22Rv1 (cell line): ENCODE results near the gene IGSF3.

Experiments used
- H3K27ac ChIP-seq: fragments of 450-650 bp; 2 replicates; pipeline ENCODE4 v1.5.1; 2017
- ZFX ChIP-seq: fragments of 450-650 bp; IDR thresholded peaks from 2 replicates; pipeline ENCODE4 v1.6.1; 2017; ENCODE audit warnings: antibody characterized with exemption, borderline replicate concordance
- TF ChIP-seq, protein P1 (sequence below): fragments of 450-650 bp; IDR thresholded peaks from 2 replicates; pipeline ENCODE4 v1.5.1; 2017; ENCODE audit warnings: mild to moderate bottlenecking

IGSF3 gene

DNA sequence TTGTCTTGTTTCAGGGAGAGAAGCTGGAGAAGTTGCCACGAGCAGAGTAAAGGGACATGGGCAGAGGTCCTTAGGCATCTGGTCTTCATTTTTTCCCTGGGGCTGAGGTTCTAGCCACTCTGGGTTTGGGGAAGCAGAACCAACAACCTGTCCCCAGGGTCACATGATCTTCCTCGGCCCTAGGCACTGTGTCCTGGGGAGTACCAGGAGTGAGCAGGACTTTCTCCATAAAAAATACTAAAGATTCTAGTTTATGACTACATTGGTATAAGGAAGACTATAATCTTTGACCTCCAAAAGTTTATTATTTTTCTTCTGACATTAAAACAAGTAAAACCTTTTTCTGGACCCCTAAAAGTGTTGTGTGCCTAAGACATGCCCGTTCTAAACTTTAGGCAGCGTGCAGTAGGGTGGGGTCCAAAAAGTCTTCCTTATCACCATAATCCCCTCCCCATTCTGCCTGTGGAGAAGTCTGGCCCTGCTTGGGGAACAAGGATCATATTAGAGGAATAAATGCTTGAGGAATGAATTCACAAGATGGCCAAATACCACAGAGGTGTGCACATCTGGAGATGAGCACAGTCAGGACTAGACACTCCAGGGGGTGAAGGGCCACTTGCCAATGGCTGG lies 19.3 kb upstream of the IGSF3 start:
- TF ChIP-seq, protein P1, sequence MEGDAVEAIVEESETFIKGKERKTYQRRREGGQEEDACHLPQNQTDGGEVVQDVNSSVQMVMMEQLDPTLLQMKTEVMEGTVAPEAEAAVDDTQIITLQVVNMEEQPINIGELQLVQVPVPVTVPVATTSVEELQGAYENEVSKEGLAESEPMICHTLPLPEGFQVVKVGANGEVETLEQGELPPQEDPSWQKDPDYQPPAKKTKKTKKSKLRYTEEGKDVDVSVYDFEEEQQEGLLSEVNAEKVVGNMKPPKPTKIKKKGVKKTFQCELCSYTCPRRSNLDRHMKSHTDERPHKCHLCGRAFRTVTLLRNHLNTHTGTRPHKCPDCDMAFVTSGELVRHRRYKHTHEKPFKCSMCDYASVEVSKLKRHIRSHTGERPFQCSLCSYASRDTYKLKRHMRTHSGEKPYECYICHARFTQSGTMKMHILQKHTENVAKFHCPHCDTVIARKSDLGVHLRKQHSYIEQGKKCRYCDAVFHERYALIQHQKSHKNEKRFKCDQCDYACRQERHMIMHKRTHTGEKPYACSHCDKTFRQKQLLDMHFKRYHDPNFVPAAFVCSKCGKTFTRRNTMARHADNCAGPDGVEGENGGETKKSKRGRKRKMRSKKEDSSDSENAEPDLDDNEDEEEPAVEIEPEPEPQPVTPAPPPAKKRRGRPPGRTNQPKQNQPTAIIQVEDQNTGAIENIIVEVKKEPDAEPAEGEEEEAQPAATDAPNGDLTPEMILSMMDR: no peak
- no peak for TF ChIP-seq ZFX

DNA sequence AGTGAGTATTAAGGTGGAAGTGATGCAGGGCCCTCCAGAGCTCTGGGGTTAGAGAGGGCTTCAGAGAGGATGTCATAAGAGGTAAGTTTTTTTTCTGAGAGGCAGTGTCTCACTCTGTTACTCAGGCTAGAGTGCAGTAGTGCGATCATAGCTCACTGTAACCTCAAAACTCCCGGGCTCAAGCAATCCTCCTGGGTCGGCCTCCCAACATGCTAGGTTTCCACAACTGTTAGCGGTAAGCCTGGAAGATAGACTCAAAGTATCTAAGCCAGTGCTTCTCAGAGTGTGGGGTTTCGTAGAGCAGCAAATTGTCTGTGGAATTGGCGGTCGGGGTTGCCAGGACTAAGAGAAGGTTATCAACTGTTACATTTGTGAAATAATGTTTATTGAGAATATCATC lies 18.6 kb upstream of the IGSF3 start:
- no peak overlapping the region for H3K27ac ChIP-seq

More for the DNA sequence above, 19.3 kb upstream of the IGSF3 start:
- no peak overlapping the region for H3K27ac ChIP-seq

DNA sequence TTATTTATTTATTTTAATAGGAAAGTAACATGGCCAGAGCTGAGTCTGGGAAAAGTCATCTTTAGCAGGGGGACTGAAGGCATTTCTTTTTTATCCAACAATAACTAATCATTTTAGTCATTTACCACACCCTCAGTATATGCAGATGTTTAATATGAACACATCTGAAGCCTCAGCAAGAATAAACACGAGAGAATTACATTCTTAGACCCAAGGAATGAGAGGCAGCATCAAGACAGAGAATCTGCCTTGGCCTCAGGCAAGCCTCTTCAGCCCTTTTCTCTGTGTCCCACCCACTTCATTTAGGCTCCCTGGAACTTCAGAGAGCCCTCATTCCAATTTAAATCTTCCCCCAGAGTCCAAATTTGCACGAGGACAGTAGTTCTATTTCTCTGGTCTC lies 17.0 kb upstream of the IGSF3 start:
- no peak for TF ChIP-seq ZFX
- no peak overlapping the region for H3K27ac ChIP-seq

More for the DNA sequence above, 18.6 kb upstream of the IGSF3 start:
- TF ChIP-seq, protein P1: no peak
- TF ChIP-seq ZFX: no peak

DNA sequence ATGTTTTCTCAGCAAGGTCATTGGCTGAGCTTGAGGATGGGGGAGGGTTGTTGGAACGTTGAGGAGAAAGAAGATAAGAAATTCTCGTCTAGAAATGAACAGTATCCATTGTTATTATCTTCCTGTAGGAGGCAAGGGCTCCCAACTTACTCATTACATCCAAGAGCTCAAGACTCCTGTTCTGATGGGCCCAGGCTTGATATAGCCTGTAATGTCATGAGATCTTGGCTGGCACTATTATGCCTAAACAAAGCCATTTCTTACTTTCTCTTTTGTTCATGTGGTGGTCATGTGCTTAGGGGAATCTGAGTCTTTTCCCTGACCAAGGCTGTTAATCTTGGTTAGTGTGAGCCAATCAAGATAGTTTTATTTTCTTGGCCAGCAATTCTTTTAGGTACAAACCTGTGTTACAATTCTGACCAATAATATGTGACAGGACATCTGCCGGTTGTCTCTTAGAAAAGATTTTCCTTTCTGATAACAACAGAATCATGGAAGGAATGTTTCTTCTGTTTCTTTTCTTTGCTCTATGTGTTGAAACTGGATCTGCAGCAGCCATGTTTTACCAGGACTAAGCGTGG lies 15.2 kb upstream of the IGSF3 start:
- TF ChIP-seq, protein P1: no peak
- no peak for TF ChIP-seq ZFX
- no peak overlapping the region for H3K27ac ChIP-seq

DNA sequence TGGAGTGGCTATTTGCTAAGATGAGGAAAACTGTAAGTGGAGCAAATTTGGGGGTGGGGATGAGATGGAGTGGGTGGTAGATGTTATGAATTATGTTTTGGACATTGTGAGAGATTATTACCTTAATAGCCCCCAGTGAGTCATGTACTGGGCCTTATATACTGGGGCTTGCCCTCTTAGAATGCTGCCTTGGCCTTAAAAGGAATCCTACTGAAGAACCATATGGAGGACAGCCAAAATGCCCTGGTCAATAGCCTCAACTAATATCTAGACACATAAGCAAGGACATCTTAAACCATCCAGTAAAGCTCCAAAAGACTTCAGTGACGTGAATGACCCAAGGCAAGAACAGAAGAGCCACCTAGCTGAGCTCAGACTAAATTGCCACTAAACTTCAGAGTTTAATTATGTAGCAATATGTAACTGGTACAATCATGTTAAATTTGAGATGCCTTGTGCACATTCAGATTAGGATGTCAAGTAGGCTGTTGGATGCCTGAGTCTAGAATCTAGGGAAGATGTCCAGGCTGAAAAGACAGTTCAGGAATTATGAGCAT lies 13.9 kb upstream of the IGSF3 start:
- TF ChIP-seq, protein P1: no peak
- TF ChIP-seq ZFX: no peak

DNA sequence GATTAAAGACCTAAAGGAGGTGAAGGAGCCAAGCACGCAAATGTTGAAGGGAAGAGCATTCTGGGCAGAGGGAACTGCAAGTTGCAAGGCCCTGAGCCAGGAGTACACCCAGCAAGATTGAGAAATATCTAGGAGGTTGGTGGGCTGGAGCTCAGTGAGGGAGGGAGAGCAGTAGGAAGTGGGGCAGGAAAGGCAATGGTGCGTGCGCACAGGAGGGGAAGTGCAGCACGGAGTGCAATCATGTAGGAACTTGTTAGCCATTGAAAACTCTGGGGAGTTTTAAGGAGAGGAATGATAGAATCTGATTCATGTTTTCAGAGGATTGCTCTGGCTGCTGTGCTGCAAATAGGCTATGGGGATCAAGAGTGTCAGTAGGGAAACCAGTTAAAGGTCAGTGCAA lies 13.2 kb upstream of the IGSF3 start:
- no peak overlapping the region for H3K27ac ChIP-seq

More for the DNA sequence above, 13.9 kb upstream of the IGSF3 start:
- H3K27ac ChIP-seq: no peak overlapping the region

DNA sequence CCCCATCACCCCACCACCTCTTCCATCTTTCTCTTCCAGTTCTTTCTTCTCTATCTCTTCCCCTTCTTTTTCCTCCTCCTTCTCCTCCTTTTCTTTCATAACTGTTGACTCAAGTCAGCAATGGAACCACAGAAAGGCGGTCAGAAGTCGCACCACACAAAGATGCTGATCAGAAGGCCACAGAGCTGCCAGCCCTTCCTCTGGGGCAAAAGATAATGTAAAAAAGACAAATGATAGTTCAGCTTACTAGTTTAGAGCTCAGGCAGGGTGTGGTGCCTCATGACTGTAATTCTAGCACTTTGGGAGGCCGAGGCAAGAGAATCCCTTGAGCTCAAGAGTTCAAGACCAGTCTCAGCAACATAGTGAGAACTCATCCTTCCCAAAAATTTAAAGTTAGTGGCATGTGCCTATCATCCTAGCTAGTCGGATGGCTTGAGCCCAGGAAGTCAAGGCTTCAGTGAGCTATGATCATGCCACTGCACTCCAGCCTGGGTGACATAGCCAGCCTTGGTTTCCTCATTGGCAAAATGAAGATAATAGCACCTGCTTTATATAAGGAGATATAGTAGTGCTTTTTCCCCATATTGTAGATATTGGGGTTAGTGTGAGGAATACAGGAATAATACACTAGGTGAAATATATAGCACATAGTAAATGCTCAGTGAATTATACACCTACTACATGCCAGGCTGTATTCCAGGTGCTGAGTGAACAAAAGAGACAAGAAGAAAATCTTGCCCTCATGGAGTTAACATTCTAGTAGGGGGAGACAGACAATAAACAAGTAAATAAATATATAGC lies 12.5 kb upstream of the IGSF3 start:
- no peak overlapping the region for H3K27ac ChIP-seq
- TF ChIP-seq, protein P1: no peak
- TF ChIP-seq ZFX: no peak

More for the DNA sequence above, 13.2 kb upstream of the IGSF3 start:
- TF ChIP-seq, protein P1: no peak
- TF ChIP-seq ZFX: no peak
